K562 treated with DMSO at 1 percent for 24 hours (cell line): ENCODE results near the gene NIPBL. TPM values are rescaled to one million over a fixed set of nuclear protein-coding genes. Genes with fewer than 3 reads are reported as not detected.

Source experiments
- total RNA-seq: library from RNA; unstranded; fragments of 300-600 nt; gene quantifications from 2 replicates; pipeline ENCODE4 v1.2.3, GENCODE V29; 2022; ENCODE audit warnings: low read depth; ENCODE audit not compliant: insufficient read depth

The NIPBL gene, protein sequence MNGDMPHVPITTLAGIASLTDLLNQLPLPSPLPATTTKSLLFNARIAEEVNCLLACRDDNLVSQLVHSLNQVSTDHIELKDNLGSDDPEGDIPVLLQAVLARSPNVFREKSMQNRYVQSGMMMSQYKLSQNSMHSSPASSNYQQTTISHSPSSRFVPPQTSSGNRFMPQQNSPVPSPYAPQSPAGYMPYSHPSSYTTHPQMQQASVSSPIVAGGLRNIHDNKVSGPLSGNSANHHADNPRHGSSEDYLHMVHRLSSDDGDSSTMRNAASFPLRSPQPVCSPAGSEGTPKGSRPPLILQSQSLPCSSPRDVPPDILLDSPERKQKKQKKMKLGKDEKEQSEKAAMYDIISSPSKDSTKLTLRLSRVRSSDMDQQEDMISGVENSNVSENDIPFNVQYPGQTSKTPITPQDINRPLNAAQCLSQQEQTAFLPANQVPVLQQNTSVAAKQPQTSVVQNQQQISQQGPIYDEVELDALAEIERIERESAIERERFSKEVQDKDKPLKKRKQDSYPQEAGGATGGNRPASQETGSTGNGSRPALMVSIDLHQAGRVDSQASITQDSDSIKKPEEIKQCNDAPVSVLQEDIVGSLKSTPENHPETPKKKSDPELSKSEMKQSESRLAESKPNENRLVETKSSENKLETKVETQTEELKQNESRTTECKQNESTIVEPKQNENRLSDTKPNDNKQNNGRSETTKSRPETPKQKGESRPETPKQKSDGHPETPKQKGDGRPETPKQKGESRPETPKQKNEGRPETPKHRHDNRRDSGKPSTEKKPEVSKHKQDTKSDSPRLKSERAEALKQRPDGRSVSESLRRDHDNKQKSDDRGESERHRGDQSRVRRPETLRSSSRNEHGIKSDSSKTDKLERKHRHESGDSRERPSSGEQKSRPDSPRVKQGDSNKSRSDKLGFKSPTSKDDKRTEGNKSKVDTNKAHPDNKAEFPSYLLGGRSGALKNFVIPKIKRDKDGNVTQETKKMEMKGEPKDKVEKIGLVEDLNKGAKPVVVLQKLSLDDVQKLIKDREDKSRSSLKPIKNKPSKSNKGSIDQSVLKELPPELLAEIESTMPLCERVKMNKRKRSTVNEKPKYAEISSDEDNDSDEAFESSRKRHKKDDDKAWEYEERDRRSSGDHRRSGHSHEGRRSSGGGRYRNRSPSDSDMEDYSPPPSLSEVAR (N-terminal part only)
- total RNA-seq: 15.6 and 17.6 TPM in 2 replicates

DNA sequence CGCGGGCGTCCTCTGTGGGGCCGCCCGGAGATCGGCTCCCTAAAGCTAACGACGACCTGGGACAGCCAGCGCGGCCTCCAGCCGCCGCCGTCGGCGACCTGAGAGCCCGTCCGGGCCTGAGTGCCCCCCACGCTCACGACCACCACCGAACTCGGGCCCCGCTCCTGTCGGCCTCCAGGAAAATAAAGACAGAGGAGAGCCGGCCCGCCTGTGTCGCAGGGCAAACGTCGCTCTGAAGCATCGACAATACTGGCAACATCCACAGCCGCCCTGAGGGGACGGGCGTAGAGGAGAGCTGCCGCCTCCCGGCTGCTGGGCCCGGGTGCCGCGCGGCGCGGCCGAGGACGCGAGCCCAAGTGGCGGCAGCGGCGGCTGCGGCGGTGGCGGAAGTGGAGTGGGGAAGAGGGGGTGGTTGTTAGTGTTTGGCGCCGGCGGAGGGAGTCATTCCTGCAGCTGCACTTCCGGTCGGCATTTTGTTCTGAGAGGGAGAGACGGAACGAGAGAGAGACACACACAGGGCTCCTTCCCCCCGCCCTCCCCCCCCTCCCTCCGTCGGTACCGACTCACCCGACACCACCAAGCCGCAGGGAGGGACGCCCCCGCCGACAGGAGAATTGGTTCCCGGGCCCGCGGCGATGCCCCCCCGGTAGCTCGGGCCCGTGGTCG is at the start of gene NIPBL:
NIPBL (plus strand) TSS at position 471 of the 666 bp plus-strand sequence. CDS start 76,928 bp downstream, outside the sequence.

